ENCODE results near the gene NDUFS2. TPM values are rescaled to one million over a fixed set of nuclear protein-coding genes. Genes with fewer than 3 reads are reported as not detected.

NDUFS2 gene
- total and polyA plus RNA-seq, 10 of the 15 experiments (the other 5 are each of a cell fraction or from before 2014, with no cell fraction given) = 66.5 to 215 (median 148) TPM

GRCh38 chr1:161195171-161195570 is 7.0 kb upstream of the NDUFS2 start (continued):
- TF ChIP-seq MLLT1 (IDR thresholded peaks at IDR 0.05) = no peak
- TF ChIP-seq SMAD5 (IDR thresholded peaks at IDR 0.05; ENCODE audit: low read depth) = no peak
- no peak for TF ChIP-seq SREBF1 (IDR thresholded peaks at IDR 0.05; ENCODE audit: low read length)
- no peak for TF ChIP-seq ZNF207 (IDR thresholded peaks at IDR 0.05; ENCODE audit: borderline replicate concordance)
- TF ChIP-seq ASH2L (IDR thresholded peaks at IDR 0.05; ENCODE audit: borderline replicate concordance, low read depth) = no peak
- TF ChIP-seq NFYA (IDR thresholded peaks at IDR 0.05; ENCODE audit: borderline replicate concordance, low read depth, low read length) = no peak
- no peak for TF ChIP-seq PKNOX1 (IDR thresholded peaks at IDR 0.05)
- no peak for TF ChIP-seq FOS (IDR thresholded peaks at IDR 0.05; ENCODE audit: borderline replicate concordance, extremely low read depth, insufficient read length)

GRCh38 chr1:161196111-161196510 is 6.1 kb upstream of the NDUFS2 start:
- RAD21 ChIA-PET (ENCODE audit: unreplicated experiment) = interaction anchor here (1.4 kb wide), 1 partner anchor 30 kb away, joined by 3 read pairs; the partner anchor contains the start of gene PPOX
- POLR2A ChIA-PET = interaction anchor here (3.3 kb wide), 1 partner anchor 30 kb away, joined by 18 read pairs; the partner anchor contains the start of gene TOMM40L
- DNase-seq (ENCODE audit: low read depth, low spot score) (no peak), FAIRE-seq (no peak), ATAC-seq (no peak)
- in situ Hi-C loops (cut with MboI) = loop anchor here (10.0 kb wide), 1 partner anchor 549 kb away; the partner anchor contains the start of gene DUSP12
- no peaks in the 10 kb centered on the region for H3K9me3 ChIP-seq (replicated peaks; ENCODE audit: control insufficient read depth, insufficient read depth, low read length)
- H3K4me3 ChIP-seq = no peak overlapping the region
- H3K27me3 ChIP-seq (replicated peaks in 1 of 2; ENCODE audit: control insufficient read depth in 2 of 2, insufficient read depth in 2 of 2, low read length in 1 of 2) = no peaks in the 10 kb centered on the region
- CTCF ChIA-PET = interaction anchor here (1.2 to 7.0 kb wide), 6 partner anchors 15 to 187 kb away, joined by 3 to 164 read pairs (median 38); partner anchors contain the start of genes APOA2 and TOMM40L
- H3K9ac ChIP-seq (ENCODE audit: control insufficient read depth, insufficient read depth, low read length) = no peak overlapping the region
- no TSS peak for BruUV-seq (replicated peaks)
- H3K4me1 ChIP-seq (ENCODE audit: control insufficient read depth, insufficient read depth, low read length) = peaks cover 25% of the 10 kb centered on the region
- H3K79me2 ChIP-seq (ENCODE audit: control insufficient read depth, insufficient read depth, low read length) = no peaks in the 10 kb centered on the region
- no peak overlapping the region for H3K4me2 ChIP-seq (ENCODE audit: control insufficient read depth, insufficient read depth)
- SMC1A ChIA-PET (ENCODE audit: uncharacterized antibody, unreplicated experiment) = interaction anchor here (1.4 to 5.3 kb wide), 3 partner anchors 8 to 21 kb away, joined by 6 to 55 read pairs (median 19); partner anchors contain the start of gene NDUFS2
- no peaks in the 10 kb centered on the region for H3K36me3 ChIP-seq (ENCODE audit: control insufficient read depth in 2 of 2, insufficient read depth in 2 of 2, low read length in 1 of 2)
- no peak overlapping the region for H2AFZ ChIP-seq (ENCODE audit: control insufficient read depth, low read depth, low read length)
- no peak overlapping the region for H3K27ac ChIP-seq (ENCODE audit: control insufficient read depth, insufficient read depth)
- intact Hi-C loops (cut with micrococcal nuclease; ENCODE audit: unreplicated experiment) = no loop called here
- 95% methylated on average over 7 of the region's 7 CpGs for WGBS (ENCODE audit: insufficient coverage, insufficient replicate concordance, low lambda C conversion rate, missing lambda C conversion rate)
- no peaks in the 10 kb centered on the region for H4K20me1 ChIP-seq (ENCODE audit: control insufficient read depth, insufficient read depth)
- TF ChIP-seq RB1 (IDR thresholded peaks at IDR 0.05; ENCODE audit: borderline replicate concordance) = no peak
- TF ChIP-seq ZNF592 (IDR thresholded peaks at IDR 0.05) = no peak
- TF ChIP-seq SPI1 (IDR thresholded peaks at IDR 0.05; ENCODE audit: borderline replicate concordance, insufficient read depth, low read depth, low read length) = no peak
- no peak for TF ChIP-seq MYC (IDR thresholded peaks at IDR 0.05; ENCODE audit: insufficient read depth, insufficient read length, insufficient replicate concordance, low read length, severe bottlenecking)
- no peak for TF ChIP-seq KDM1A (IDR thresholded peaks at IDR 0.05; ENCODE audit: borderline replicate concordance)
- TF ChIP-seq FOS (IDR thresholded peaks at IDR 0.05; ENCODE audit: borderline replicate concordance, extremely low read depth, insufficient read length) = no peak
- TF ChIP-seq RELA (IDR thresholded peaks at IDR 0.05; ENCODE audit: borderline replicate concordance, partially characterized antibody) = no peak
- TF ChIP-seq ZNF24 (IDR thresholded peaks at IDR 0.05) = no peak
- TF ChIP-seq KLF5 (IDR thresholded peaks at IDR 0.05; ENCODE audit: partially characterized antibody) = no peak
- TF ChIP-seq CBFB (IDR thresholded peaks at IDR 0.05; ENCODE audit: low read depth) = no peak
- TF ChIP-seq SREBF1 (IDR thresholded peaks at IDR 0.05; ENCODE audit: low read length) = no peak
